ENCODE data around the gene PEX26. TPM values are rescaled to one million over a fixed set of nuclear protein-coding genes. Genes with fewer than 3 reads are reported as not detected.
"Not testable (repeated sequence)": the region's sequence is repeated elsewhere in the genome, so short reads cannot be mapped to it uniquely, and the experiment has no call there.

PEX26 gene
- total RNA-seq, 2 donors from 2014 or later = 41.8 to 48.1 TPM

GRCh38 chr22:18070556-18071306, 7.1 kb upstream of the PEX26 start:
- no peak for DNase-seq
- no peak overlapping the region for H3K27ac Mint-ChIP-seq
- H3K4me1 Mint-ChIP-seq (ENCODE audit: low read depth) = no peaks in the 10 kb centered on the region
- no peaks in the 10 kb centered on the region for H3K9me3 Mint-ChIP-seq
- H3K4me3 Mint-ChIP-seq = no peak overlapping the region
- no peak for ATAC-seq (replicated peaks in 1 of 2)
- peaks cover 18% of the 10 kb centered on the region for H3K27me3 Mint-ChIP-seq (ENCODE audit: low read depth)
- no peaks in the 10 kb centered on the region for H3K36me3 Mint-ChIP-seq (ENCODE audit: insufficient read depth in 2 of 2)

DNA sequence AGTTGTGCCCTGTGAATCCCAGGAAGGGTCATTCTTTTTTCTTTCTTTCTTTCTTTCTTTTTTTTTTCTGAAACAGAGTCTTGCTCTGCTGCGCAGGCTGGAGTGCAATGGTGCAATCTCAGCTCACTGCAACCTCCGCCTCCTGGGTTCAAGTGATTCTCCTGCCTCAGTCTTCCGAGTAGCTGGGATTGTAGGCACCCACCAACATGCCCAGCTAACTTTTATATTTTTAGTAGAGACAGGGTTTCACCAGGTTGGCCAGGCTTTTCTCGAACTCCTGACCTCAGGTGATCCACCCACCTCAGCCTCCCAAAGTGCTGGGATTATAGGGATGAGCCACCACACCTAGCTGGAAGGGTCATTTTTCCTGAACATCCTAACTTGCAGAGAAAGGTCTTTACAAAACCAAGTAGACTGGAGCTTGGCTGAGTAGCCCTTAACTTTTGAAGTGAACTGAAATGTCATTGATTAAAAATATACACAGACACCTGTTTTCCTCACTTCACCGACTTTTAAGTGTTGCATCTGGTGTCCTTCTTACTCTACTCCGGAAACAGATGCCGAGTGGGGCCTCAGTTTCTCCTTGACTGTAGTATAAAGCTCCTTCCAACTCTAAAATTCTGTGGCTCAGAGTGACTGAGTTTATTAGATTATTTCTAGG, 6.4 kb upstream of the PEX26 start:
- H3K27me3 Mint-ChIP-seq (ENCODE audit: low read depth) = peaks cover 11% of the 10 kb centered on the region
- H3K4me3 Mint-ChIP-seq; H3K27ac Mint-ChIP-seq; H3K4me1 Mint-ChIP-seq (ENCODE audit: low read depth); H3K9me3 Mint-ChIP-seq; H3K36me3 Mint-ChIP-seq (ENCODE audit: insufficient read depth in 2 of 2); DNase-seq; ATAC-seq (replicated peaks in 1 of 2): not testable (repeated sequence)

- Mint-ChIP-seq H3K36me3 (ENCODE audit: insufficient read depth in 2 of 2) (no peaks in the 10 kb centered on the region), H3K4me1 (ENCODE audit: low read depth) (peaks cover 10% of the 10 kb centered on the region), H3K4me3 (no peak overlapping the region), H3K27ac (no peak overlapping the region), H3K9me3 (no peaks in the 10 kb centered on the region), H3K27me3 (ENCODE audit: low read depth) (peaks cover 7% of the 10 kb centered on the region)
- DNase-seq (no peak), ATAC-seq (replicated peaks in 1 of 2) (no peak)
Measured at GRCh38 chr22:18071968-18072310, 5.9 kb upstream of the PEX26 start.

- ATAC-seq (replicated peaks in 1 of 2) (no peak), DNase-seq (no peak)
- H3K27me3 Mint-ChIP-seq (ENCODE audit: low read depth) = no peaks in the 10 kb centered on the region
- H3K9me3 Mint-ChIP-seq = no peaks in the 10 kb centered on the region
- no peak overlapping the region for H3K27ac Mint-ChIP-seq
- peaks cover 14% of the 10 kb centered on the region for H3K4me1 Mint-ChIP-seq (ENCODE audit: low read depth)
- H3K4me3 Mint-ChIP-seq = no peak overlapping the region
- peaks cover 2 to 5% of the 10 kb centered on the region in 2 donors for H3K36me3 Mint-ChIP-seq (ENCODE audit: insufficient read depth in 2 of 2)
Measured at GRCh38 chr22:18073467-18073866, 4.3 kb upstream of the PEX26 start.

- H3K27ac Mint-ChIP-seq; H3K4me3 Mint-ChIP-seq; H3K9me3 Mint-ChIP-seq; H3K36me3 Mint-ChIP-seq (ENCODE audit: insufficient read depth in 2 of 2); DNase-seq; ATAC-seq (replicated peaks in 1 of 2); H3K27me3 Mint-ChIP-seq (ENCODE audit: low read depth): not testable (repeated sequence)
- H3K4me1 Mint-ChIP-seq (ENCODE audit: low read depth) = peaks cover 19% of the 10 kb centered on the region
Measured at GRCh38 chr22:18073927-18074326, 3.9 kb upstream of the PEX26 start.

DNA sequence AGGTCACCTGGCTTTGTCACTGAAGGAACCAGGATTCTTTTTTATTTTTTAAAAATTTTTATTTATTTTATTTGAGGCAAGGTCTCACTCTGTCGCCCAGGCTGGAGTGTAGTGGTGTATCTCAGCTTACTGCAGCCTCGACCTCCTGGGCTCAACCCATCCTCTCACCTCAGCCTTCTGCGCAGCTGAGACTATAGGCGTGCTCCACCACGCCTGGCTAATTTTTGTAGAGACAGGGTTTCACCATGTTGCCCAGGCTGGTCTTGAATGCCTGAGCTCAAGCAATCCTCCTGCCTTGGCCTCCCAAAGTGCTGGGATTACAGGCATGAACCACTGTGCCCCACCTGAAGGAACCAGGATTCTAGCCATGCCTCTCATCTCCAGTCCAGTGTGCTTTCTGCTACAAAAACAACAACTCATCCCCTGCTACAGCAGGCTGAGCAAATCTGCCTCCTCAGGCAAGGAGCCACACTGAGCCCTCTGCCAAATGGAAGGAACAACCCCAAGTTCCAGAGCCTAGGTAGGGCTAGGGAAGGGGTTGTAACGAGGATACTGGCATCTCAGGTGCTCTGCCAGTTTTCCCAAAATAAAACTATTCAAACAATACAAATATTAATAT, 2.6 kb upstream of the PEX26 start:
- no peaks in the 10 kb centered on the region for H3K27me3 Mint-ChIP-seq (ENCODE audit: low read depth)

DNA sequence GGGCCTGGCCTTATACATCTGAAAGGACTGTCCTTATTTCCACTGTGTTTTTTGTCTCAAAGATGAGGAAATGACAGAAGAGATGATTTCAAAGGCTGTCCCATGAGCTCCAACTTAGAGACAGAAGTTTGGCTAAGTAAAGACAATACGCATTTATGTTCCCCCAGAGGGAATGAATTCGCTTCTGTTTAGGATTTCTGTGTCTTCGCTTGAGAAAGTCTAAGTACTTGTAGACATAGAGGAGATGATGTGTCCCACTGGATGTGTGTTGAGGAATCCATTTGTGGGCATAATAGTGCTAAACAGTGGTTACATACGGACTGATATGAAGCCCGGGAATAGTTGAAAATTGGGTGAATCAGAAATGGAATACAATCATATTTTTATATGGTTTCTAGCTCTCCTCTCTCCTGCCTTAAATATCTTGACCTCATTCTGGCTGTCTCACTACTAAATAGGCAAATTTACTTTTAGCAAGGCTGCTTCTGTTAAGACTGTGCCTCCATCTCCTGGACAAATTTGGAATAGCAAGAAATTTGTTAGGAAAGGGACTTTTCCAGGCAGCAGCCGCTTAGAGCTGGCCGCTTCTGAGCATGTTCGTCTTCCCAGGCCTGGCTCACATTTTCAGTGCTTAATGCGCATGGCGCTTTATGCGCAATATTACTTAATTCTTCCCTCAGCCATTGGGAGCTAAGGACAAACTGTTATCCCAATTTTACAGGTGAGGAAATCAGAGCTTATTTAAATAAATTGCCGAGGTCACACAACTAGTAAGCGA, 1.9 kb upstream of the PEX26 start:
- H3K27ac Mint-ChIP-seq = peak overlapping the region; percentile 99
- no peak for ATAC-seq (replicated peaks in 1 of 2)
- no peaks in the 10 kb centered on the region for H3K27me3 Mint-ChIP-seq (ENCODE audit: low read depth)
- peak overlapping the region; percentile 88 to 96 for H3K4me3 Mint-ChIP-seq
- peak; percentile 31 to 59 for DNase-seq
- H3K9me3 Mint-ChIP-seq = no peaks in the 10 kb centered on the region
- H3K4me1 Mint-ChIP-seq (ENCODE audit: low read depth) = peaks cover 28% of the 10 kb centered on the region
- H3K36me3 Mint-ChIP-seq (ENCODE audit: insufficient read depth in 2 of 2) = peaks cover 11 to 14% of the 10 kb centered on the region in 2 donors

More for the DNA sequence above, 2.6 kb upstream of the PEX26 start:
- Mint-ChIP-seq H3K4me1 (ENCODE audit: low read depth) (peaks cover 28% of the 10 kb centered on the region), H3K4me3 (no peak overlapping the region), H3K9me3 (no peaks in the 10 kb centered on the region), H3K36me3 (ENCODE audit: insufficient read depth in 2 of 2) (peaks cover 7 to 9% of the 10 kb centered on the region in 2 donors), H3K27ac (no peak overlapping the region)
- DNase-seq (no peak), ATAC-seq (replicated peaks in 1 of 2) (no peak)

DNA sequence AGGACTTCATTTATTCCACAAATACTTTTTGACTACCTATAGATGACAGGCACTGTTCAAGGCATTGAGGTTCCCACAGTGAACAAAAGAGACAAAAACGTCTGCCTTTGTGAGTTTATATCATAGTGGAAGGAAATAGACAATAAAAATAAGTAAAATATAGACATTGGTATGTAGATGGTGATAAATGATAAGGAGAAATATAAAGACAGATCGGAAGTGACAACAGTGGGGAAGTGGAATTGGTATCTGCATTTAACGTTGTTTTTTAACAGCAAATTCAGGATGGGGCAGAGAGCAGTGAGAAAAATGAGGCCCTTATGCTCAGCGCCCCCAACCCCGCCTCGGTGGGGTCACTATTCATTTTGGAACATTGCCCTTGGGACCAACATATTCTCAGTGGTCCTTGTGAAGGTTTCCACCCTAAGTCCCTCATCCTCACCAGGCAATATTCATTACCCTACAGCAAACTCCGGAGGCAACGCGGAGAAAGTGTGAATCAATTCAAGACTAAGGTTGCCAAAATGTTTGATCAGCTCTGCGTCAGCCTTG, 627 bp upstream of the PEX26 start:
- Mint-ChIP-seq H3K4me1 (ENCODE audit: low read depth) (peaks cover 38% of the 10 kb centered on the region), H3K9me3 (no peaks in the 10 kb centered on the region), H3K4me3 (peak overlapping the region; percentile 88 to 96), H3K36me3 (ENCODE audit: insufficient read depth in 2 of 2) (peaks cover 18 to 24% of the 10 kb centered on the region in 2 donors), H3K27me3 (ENCODE audit: low read depth) (no peaks in the 10 kb centered on the region), H3K27ac (peak overlapping the region; percentile 99)
- ATAC-seq (replicated peaks in 1 of 2) = peak; percentile 55 to 58
- no peak for DNase-seq

DNA sequence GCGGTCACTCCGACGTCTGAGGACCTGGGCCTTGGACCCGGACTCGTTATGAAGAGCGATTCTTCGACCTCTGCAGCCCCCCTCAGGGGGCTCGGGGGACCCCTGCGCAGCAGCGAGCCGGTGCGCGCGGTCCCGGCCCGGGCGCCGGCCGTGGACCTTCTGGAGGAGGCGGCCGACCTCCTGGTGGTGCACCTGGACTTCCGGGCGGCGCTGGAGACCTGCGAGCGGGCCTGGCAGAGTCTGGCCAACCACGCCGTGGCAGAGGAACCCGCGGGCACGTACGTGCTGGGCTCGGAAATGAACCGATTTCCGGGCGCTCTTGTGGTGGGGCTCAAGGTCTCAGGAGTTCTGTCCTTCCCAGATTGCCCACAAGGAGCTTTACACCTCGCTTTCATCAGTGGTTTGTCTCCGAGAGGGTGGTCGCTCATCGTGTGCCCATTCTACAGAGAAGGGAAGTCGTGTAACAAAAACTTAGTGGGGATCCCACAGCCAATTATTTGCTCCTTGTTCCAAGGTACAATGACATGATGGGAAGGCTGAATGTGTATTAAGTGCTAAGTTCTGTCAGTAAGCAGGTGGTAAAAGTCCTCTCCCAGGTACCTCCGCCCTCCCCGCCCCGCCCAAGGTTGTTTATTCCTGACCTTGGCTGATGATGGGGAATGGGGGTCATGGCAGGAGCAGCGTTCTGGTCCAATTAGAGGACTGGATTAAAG, 695 bp downstream of the PEX26 start:
- peaks cover 23 to 30% of the 10 kb centered on the region in 2 donors for H3K36me3 Mint-ChIP-seq (ENCODE audit: insufficient read depth in 2 of 2)
- H3K9me3 Mint-ChIP-seq = no peaks in the 10 kb centered on the region
- no peaks in the 10 kb centered on the region for H3K27me3 Mint-ChIP-seq (ENCODE audit: low read depth)
- peaks cover 50% of the 10 kb centered on the region for H3K4me1 Mint-ChIP-seq (ENCODE audit: low read depth)
- DNase-seq = peak; percentile 68 to 72
- peak; percentile 41 to 57 for ATAC-seq (replicated peaks in 1 of 2)
- H3K4me3 Mint-ChIP-seq = peak overlapping the region; percentile 88 to 96
- H3K27ac Mint-ChIP-seq = peak overlapping the region; percentile 95

DNA sequence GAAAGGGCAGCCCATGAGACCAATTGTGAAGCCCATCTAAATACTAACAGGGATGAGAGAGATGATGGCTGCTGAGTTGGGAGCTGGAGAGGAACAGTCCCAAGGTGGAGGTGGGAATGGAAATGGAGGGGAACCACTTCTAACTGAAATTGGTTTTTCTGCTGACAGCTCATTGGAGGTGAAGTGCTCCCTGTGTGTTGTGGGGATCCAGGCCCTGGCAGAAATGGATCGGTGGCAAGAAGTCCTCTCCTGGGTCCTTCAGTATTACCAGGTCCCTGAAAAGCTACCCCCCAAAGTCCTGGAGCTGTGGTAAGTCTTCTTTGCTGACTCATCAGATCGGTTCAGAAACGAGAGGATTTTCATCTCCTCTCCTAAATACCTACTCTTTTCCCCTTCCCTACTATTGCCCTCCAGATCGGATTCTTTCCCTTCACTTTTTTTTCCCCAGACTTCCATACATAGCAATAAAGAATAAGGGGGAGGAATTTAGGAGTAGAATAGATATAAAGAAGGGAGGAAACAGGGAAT, 2.0 kb downstream of the PEX26 start:
- DNase-seq (no peak), ATAC-seq (replicated peaks in 1 of 2) (no peak)
- H3K4me1 Mint-ChIP-seq (ENCODE audit: low read depth) = peaks cover 50% of the 10 kb centered on the region
- no peaks in the 10 kb centered on the region for H3K9me3 Mint-ChIP-seq
- peak overlapping the region; percentile 88 to 96 for H3K4me3 Mint-ChIP-seq
- H3K27me3 Mint-ChIP-seq (ENCODE audit: low read depth) = no peaks in the 10 kb centered on the region
- H3K27ac Mint-ChIP-seq = peak overlapping the region; percentile 13
- H3K36me3 Mint-ChIP-seq (ENCODE audit: insufficient read depth in 2 of 2) = peaks cover 23 to 33% of the 10 kb centered on the region in 2 donors

DNA sequence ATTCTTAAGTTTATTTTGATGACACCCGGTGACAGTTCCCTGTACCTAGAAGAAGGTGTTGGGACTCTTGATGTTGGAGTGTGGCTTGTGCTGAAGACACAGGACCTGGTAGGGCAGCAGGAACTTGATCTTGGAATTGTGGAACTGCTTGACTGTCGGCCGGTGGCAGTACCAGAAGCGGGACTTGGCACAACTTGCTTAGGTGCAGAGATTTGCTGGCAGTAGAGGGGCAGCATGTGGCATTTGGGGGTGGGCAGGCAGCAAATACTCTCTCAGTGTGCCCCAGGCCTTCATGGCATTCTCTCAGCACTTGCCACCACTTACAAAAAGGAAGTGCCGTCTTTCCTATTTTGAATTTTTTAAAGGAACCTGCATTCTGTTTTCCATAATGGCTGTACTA, 3.6 kb downstream of the PEX26 start:
- Mint-ChIP-seq H3K27me3 (ENCODE audit: low read depth) (no peaks in the 10 kb centered on the region), H3K27ac (no peak overlapping the region), H3K36me3 (ENCODE audit: insufficient read depth in 2 of 2) (peaks cover 26 to 39% of the 10 kb centered on the region in 2 donors), H3K4me1 (ENCODE audit: low read depth) (peaks cover 45% of the 10 kb centered on the region), H3K4me3 (peak overlapping the region in 1 of 2 donors; percentile 52), H3K9me3 (no peaks in the 10 kb centered on the region)
- ATAC-seq (replicated peaks in 1 of 2) (no peak), DNase-seq (no peak)

GRCh38 chr22:18082467-18082866, 4.7 kb downstream of the PEX26 start:
- ATAC-seq (replicated peaks in 1 of 2) (no peak), DNase-seq (no peak)
- Mint-ChIP-seq H3K4me1 (ENCODE audit: low read depth) (peaks cover 38% of the 10 kb centered on the region), H3K27me3 (ENCODE audit: low read depth) (no peaks in the 10 kb centered on the region), H3K27ac (peak overlapping the region; percentile 68), H3K9me3 (no peaks in the 10 kb centered on the region), H3K36me3 (ENCODE audit: insufficient read depth in 2 of 2) (peaks cover 26 to 42% of the 10 kb centered on the region in 2 donors), H3K4me3 (peak overlapping the region in 1 of 2 donors; percentile 52)
